SK-N-SH treated with all-trans-retinoic acid at 6 μM for 48 hours (cell line): Measurements from ENCODE around the gene TDRD6.
A peak's percentile ranks its signal among the peaks of the same experiment; 100 is the strongest.

Experiments
- ATAC-seq: fragments of 200-7000 bp; cut with Tn5 transposase; 3 replicates; pipeline ENCODE4 v1.9.1; 2020; ENCODE audit warnings: mild to moderate bottlenecking, moderate library complexity
- ARNTL ChIP-seq: fragments of 450-650 bp; formaldehyde crosslinking; IDR thresholded peaks from 2 replicates; pipeline ENCODE4 v1.5.0; 2020; ENCODE audit warnings: low read depth, mild to moderate bottlenecking, moderate library complexity, borderline replicate concordance
- BACH2 ChIP-seq: fragments of 250-450 bp; sonication (Bioruptor Pico); IDR thresholded peaks from 2 replicates; pipeline ENCODE4 v1.9.0; 2021; ENCODE audit warnings: mild to moderate bottlenecking, borderline replicate concordance
- CREB5 ChIP-seq: fragments of 250-450 bp; sonication (Bioruptor Pico); IDR thresholded peaks from 2 replicates; pipeline ENCODE4 v1.5.1; 2020; ENCODE audit warnings: low read depth, mild to moderate bottlenecking, moderate library complexity
- CSDC2 ChIP-seq: fragments of 250-450 bp; sonication (Bioruptor Pico); IDR thresholded peaks from 2 replicates; pipeline ENCODE4 v1.5.0; 2020; ENCODE audit warnings: mild to moderate bottlenecking, moderate library complexity
- CSRNP3 ChIP-seq: fragments of 250-450 bp; sonication (Bioruptor Pico); IDR thresholded peaks from 2 replicates; pipeline ENCODE4 v1.5.1; 2021; ENCODE audit warnings: mild to moderate bottlenecking, moderate library complexity
- ESRRG ChIP-seq: fragments of 250-450 bp; sonication (Bioruptor Pico); IDR thresholded peaks from 2 replicates; pipeline ENCODE4 v1.6.1; 2021; ENCODE audit warnings: mild to moderate bottlenecking
- GLIS3 ChIP-seq: fragments of 250-450 bp; sonication (Bioruptor Pico); IDR thresholded peaks from 2 replicates; pipeline ENCODE4 v1.5.0; 2020; ENCODE audit warnings: mild to moderate bottlenecking, moderate library complexity
- ISL1 ChIP-seq: fragments of 250-450 bp; sonication (Bioruptor Pico); IDR thresholded peaks from 2 replicates; pipeline ENCODE4 v2.1.2; 2022; ENCODE audit warnings: mild to moderate bottlenecking, moderate library complexity
- OSR1 ChIP-seq: fragments of 250-450 bp; sonication (Bioruptor Pico); IDR thresholded peaks from 2 replicates; pipeline ENCODE4 v1.8.0; 2022; ENCODE audit warnings: moderate library complexity, mild to moderate bottlenecking, inconsistent platforms
- PATZ1 ChIP-seq: fragments of 250-450 bp; sonication (Bioruptor Pico); IDR thresholded peaks from 2 replicates; pipeline ENCODE4 v1.8.0; 2020; ENCODE audit warnings: mild to moderate bottlenecking, moderate library complexity, borderline replicate concordance
- POU6F1 ChIP-seq: fragments of 250-450 bp; sonication (Bioruptor Pico); IDR thresholded peaks from 2 replicates; pipeline ENCODE4 v1.8.0; 2021; ENCODE audit warnings: low read depth, mild to moderate bottlenecking, moderate library complexity, borderline replicate concordance
- PPARA ChIP-seq: fragments of 250-450 bp; sonication (Bioruptor Pico); IDR thresholded peaks from 2 replicates; pipeline ENCODE4 v1.5.0; 2020; ENCODE audit warnings: mild to moderate bottlenecking, borderline replicate concordance
- RARB ChIP-seq: fragments of 250-450 bp; sonication (Bioruptor Pico); IDR thresholded peaks from 2 replicates; pipeline ENCODE4 v1.8.0; 2021; ENCODE audit warnings: mild to moderate bottlenecking, moderate library complexity
- TOX ChIP-seq: fragments of 250-450 bp; sonication (Bioruptor Pico); IDR thresholded peaks from 2 replicates; pipeline ENCODE4 v1.8.0; 2021; ENCODE audit warnings: mild to moderate bottlenecking, moderate library complexity, borderline replicate concordance
- TSHZ2 ChIP-seq: fragments of 250-450 bp; sonication (Bioruptor Pico); IDR thresholded peaks from 2 replicates; pipeline ENCODE4 v1.5.0; 2020; ENCODE audit warnings: mild to moderate bottlenecking, moderate library complexity
- ZC3H10 ChIP-seq: fragments of 250-450 bp; sonication (Bioruptor Pico); IDR thresholded peaks from 2 replicates; pipeline ENCODE4 v1.5.1; 2021; ENCODE audit warnings: mild to moderate bottlenecking, moderate library complexity
- ZFP3 ChIP-seq: fragments of 250-450 bp; sonication (Bioruptor Pico); IDR thresholded peaks from 2 replicates; pipeline ENCODE4 v1.5.0; 2020; ENCODE audit warnings: mild to moderate bottlenecking, moderate library complexity
- ZNF565 ChIP-seq: fragments of 450-650 bp; formaldehyde crosslinking; conservative IDR thresholded peaks from 2 replicates; pipeline ENCODE4 v1.5.0; 2020; ENCODE audit warnings: low read depth, mild to moderate bottlenecking, moderate library complexity
- ZNF70 ChIP-seq: fragments of 450-650 bp; formaldehyde crosslinking; IDR thresholded peaks from 2 replicates; pipeline ENCODE4 v1.5.0; 2020; ENCODE audit warnings: mild to moderate bottlenecking, moderate library complexity

Gene TDRD6

GRCh38 chr6:46734867-46735719 is 47.4 kb downstream of the TDRD6 start, which contains the start of gene PLA2G7:
TSS of gene PLA2G7 (minus strand) at chr6:46735375. CDS start at chr6:46722891, 12,484 bp downstream.
- ATAC-seq = peak; percentile 54; the same call in 2 of the 3 replicates

More at GRCh38 chr6:46734867-46735719, 47.4 kb downstream of the TDRD6 start, which contains the start of gene PLA2G7:
- TF ChIP-seq ESRRG (CRISPR knock-in tag) (no peak), ISL1 (CRISPR knock-in tag) (no peak), ARNTL (no peak), TOX (CRISPR knock-in tag) (no peak), GLIS3 (CRISPR knock-in tag) (no peak), PPARA (CRISPR knock-in tag) (no peak), PATZ1 (CRISPR knock-in tag) (no peak), CSRNP3 (CRISPR knock-in tag) (no peak), CSDC2 (CRISPR knock-in tag) (no peak), POU6F1 (CRISPR knock-in tag) (no peak), ZFP3 (CRISPR knock-in tag) (no peak), TSHZ2 (CRISPR knock-in tag) (no peak), OSR1 (CRISPR knock-in tag) (no peak), ZC3H10 (no peak), BACH2 (CRISPR knock-in tag) (no peak), ZNF70 (no peak), ZNF565 (CRISPR knock-in tag) (no peak), CREB5 (CRISPR knock-in tag) (no peak), RARB (no peak)
